Inferior parietal cortex (tissue), 1 donor: Measurements from ENCODE around the gene LIPG.

Experiments
- DNase-seq: peaks from one replicate; pipeline ENCODE4 v3.0.0-alpha.2; 2016; ENCODE audit errors: extremely low spot score

LIPG gene

GRCh38 chr18:49638891-49639557, 77.2 kb downstream of the LIPG start:
- no peak for DNase-seq

- DNase-seq: no peak
Observed at GRCh38 chr18:49639643-49640391, 78.0 kb downstream of the LIPG start.

- no peak for DNase-seq
Observed at GRCh38 chr18:49640741-49641140, 78.9 kb downstream of the LIPG start.

- no peak for DNase-seq
Observed at GRCh38 chr18:49645196-49645595, 83.3 kb downstream of the LIPG start.

- DNase-seq: no peak
Observed at GRCh38 chr18:49645841-49646351, 84.0 kb downstream of the LIPG start.

DNA sequence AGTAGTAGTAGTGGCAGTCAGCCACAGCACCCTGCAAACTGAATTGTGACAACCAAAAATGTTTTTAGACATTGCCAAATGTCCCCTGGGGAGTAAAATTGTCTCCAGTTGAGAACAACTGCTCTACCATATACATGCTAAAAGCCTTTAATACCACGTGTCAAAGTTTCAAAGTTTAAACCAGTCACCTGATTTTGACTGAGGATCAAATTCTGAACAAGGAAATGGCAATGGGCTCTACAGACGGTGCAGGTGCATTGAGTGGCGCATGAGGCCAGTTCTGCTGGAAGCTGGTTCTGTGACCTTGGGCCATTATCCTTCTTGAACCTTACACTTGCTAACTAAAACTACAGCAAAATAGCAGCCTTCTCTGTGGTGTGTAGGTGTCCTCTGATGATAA, 85.0 kb downstream of the LIPG start:
- no peak for DNase-seq

GRCh38 chr18:49647496-49648168, 85.8 kb downstream of the LIPG start:
- DNase-seq: no peak

DNA sequence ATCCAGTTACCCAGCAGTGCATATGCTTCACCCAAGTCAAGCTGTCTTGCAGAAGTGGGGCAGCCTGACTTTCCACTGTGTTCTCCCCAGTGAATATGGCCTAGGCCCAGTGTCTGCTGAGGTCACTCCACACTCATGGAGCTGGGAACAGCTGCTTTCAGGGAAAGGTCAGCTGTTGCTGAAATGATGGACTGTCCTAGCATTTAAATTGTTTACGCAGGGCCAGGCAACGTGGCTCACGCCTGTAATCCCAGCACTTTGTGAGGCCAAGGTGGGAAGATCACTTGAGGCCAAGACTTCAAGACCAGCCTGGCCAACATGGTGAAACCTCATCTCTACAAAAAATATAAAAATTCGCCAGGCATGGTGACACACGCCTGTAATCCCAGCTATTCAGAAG, 86.5 kb downstream of the LIPG start:
- no peak for DNase-seq
